Measurements from ENCODE around the gene ITSN2.

Gene ITSN2

GRCh38 chr2:24402242-24403097 is 42.1 kb upstream of the ITSN2 start:
- no peak for TF ChIP-seq CTCF (IDR thresholded peaks at IDR 0.05; ENCODE audit: insufficient read depth, low read length, poor library complexity, severe bottlenecking)
- H3K36me3 ChIP-seq (ENCODE audit: control insufficient read depth, insufficient read depth, low read length), result no peaks in the 10 kb centered on the region
- no peak for DNase-seq (ENCODE audit: extremely low read depth, insufficient read length)
- no peaks in the 10 kb centered on the region for H3K27me3 ChIP-seq (replicated peaks; ENCODE audit: control insufficient read depth, insufficient read depth, low read length)
- H3K4me3 ChIP-seq (replicated peaks; ENCODE audit: low read depth, low read length), result no peak overlapping the region

- no peak for DNase-seq (ENCODE audit: extremely low read depth, insufficient read length)
- H3K36me3 ChIP-seq (ENCODE audit: control insufficient read depth, insufficient read depth, low read length), result no peaks in the 10 kb centered on the region
- TF ChIP-seq CTCF (IDR thresholded peaks at IDR 0.05; ENCODE audit: insufficient read depth, low read length, poor library complexity, severe bottlenecking), result no peak
These were observed 40.0 kb upstream of the ITSN2 start for GRCh38 chr2:24400207-24400907.

GRCh38 chr2:24399434-24400206 is 39.3 kb upstream of the ITSN2 start:
- DNase-seq (ENCODE audit: extremely low read depth, insufficient read length), result no peak
- TF ChIP-seq CTCF (IDR thresholded peaks at IDR 0.05; ENCODE audit: insufficient read depth, low read length, poor library complexity, severe bottlenecking), result no peak
- Histone ChIP-seq H3K4me3 (replicated peaks; ENCODE audit: low read depth, low read length) (no peak overlapping the region), H3K27me3 (replicated peaks; ENCODE audit: control insufficient read depth, insufficient read depth, low read length) (no peaks in the 10 kb centered on the region), H3K36me3 (ENCODE audit: control insufficient read depth, insufficient read depth, low read length) (no peaks in the 10 kb centered on the region)

More at GRCh38 chr2:24400207-24400907, 40.0 kb upstream of the ITSN2 start:
- no peak overlapping the region for H3K4me3 ChIP-seq (replicated peaks; ENCODE audit: low read depth, low read length)
- H3K27me3 ChIP-seq (replicated peaks; ENCODE audit: control insufficient read depth, insufficient read depth, low read length), result no peaks in the 10 kb centered on the region

- no peaks in the 10 kb centered on the region for H3K36me3 ChIP-seq (ENCODE audit: control insufficient read depth, insufficient read depth, low read length)
- no peaks in the 10 kb centered on the region for H3K27me3 ChIP-seq (replicated peaks; ENCODE audit: control insufficient read depth, insufficient read depth, low read length)
- TF ChIP-seq CTCF (IDR thresholded peaks at IDR 0.05; ENCODE audit: insufficient read depth, low read length, poor library complexity, severe bottlenecking), result no peak
- no peak overlapping the region for H3K4me3 ChIP-seq (replicated peaks; ENCODE audit: low read depth, low read length)
- DNase-seq (ENCODE audit: extremely low read depth, insufficient read length), result no peak
These were observed 34.7 kb upstream of the ITSN2 start for GRCh38 chr2:24394998-24395397.

- H3K36me3 ChIP-seq (ENCODE audit: control insufficient read depth, insufficient read depth, low read length), result no peaks in the 10 kb centered on the region
- no peaks in the 10 kb centered on the region for H3K27me3 ChIP-seq (replicated peaks; ENCODE audit: control insufficient read depth, insufficient read depth, low read length)
- no peak overlapping the region for H3K4me3 ChIP-seq (replicated peaks; ENCODE audit: low read depth, low read length)
- no peak for TF ChIP-seq CTCF (IDR thresholded peaks at IDR 0.05; ENCODE audit: insufficient read depth, low read length, poor library complexity, severe bottlenecking)
- DNase-seq (ENCODE audit: extremely low read depth, insufficient read length), result no peak
These were observed 32.3 kb upstream of the ITSN2 start for GRCh38 chr2:24392542-24393059.

Measured in GM06990 (cell line).